NCI-H1436 (cell line): ENCODE measurements around the gene HCLS1.
"Not testable (repeated sequence)": the region's sequence is repeated elsewhere in the genome, so short reads cannot be mapped to it uniquely, and the experiment has no call there.

Source experiments
- DNase-seq: peaks from one replicate; lab custom pipeline; 2025; lab: John Stamatoyannopoulos, UW

The HCLS1 gene

GRCh38 chr3:121658716-121659435 is 1.8 kb downstream of the HCLS1 start:
- no peak for DNase-seq

GRCh38 chr3:121654493-121655385 is 6.0 kb downstream of the HCLS1 start:
- no peak for DNase-seq

GRCh38 chr3:121651684-121652083 is 9.0 kb downstream of the HCLS1 start:
- DNase-seq: no peak

- DNase-seq: no peak
These were observed 11.1 kb downstream of the HCLS1 start for GRCh38 chr3:121649645-121650044.

GRCh38 chr3:121648219-121648958 is 12.3 kb downstream of the HCLS1 start:
- DNase-seq: no peak

GRCh38 chr3:121645054-121645453 is 15.6 kb downstream of the HCLS1 start:
- DNase-seq: no peak

- DNase-seq: no peak
These were observed 17.9 kb downstream of the HCLS1 start for GRCh38 chr3:121642601-121643314.

- DNase-seq: no peak
These were observed 19.6 kb downstream of the HCLS1 start for GRCh38 chr3:121641127-121641526.

GRCh38 chr3:121637922-121638321 is 22.8 kb downstream of the HCLS1 start:
- no peak for DNase-seq

- no peak for DNase-seq
These were observed 30.3 kb downstream of the HCLS1 start for GRCh38 chr3:121630355-121630754.

GRCh38 chr3:121629601-121630000 is 31.1 kb downstream of the HCLS1 start:
- DNase-seq: no peak

GRCh38 chr3:121627622-121628021 is 33.1 kb downstream of the HCLS1 start:
- DNase-seq: no peak

GRCh38 chr3:121627211-121627610 is 33.5 kb downstream of the HCLS1 start:
- DNase-seq: no peak

GRCh38 chr3:121626495-121626894 is 34.2 kb downstream of the HCLS1 start:
- DNase-seq: no peak

- DNase-seq: no peak
These were observed 36.4 kb downstream of the HCLS1 start for GRCh38 chr3:121624147-121624899.

GRCh38 chr3:121621491-121621890 is 39.2 kb downstream of the HCLS1 start:
- DNase-seq: no peak

- no peak for DNase-seq
These were observed 41.0 kb downstream of the HCLS1 start for GRCh38 chr3:121619691-121620090.

- DNase-seq: no peak
These were observed 54.6 kb downstream of the HCLS1 start for GRCh38 chr3:121606106-121606505.

GRCh38 chr3:121604759-121605158 is 55.9 kb downstream of the HCLS1 start:
- no peak for DNase-seq

GRCh38 chr3:121601212-121601812 is 59.4 kb downstream of the HCLS1 start:
- DNase-seq: no peak

GRCh38 chr3:121599900-121600299 is 60.8 kb downstream of the HCLS1 start:
- not testable (repeated sequence) for DNase-seq
